Spleen (tissue), 7 donors: ENCODE results near the gene RFX2.
A peak's percentile ranks its signal among the peaks of the same experiment; 100 is the strongest.

Experiments used
- CTCF ChIP-seq, 11 experiments: fragments of 200-600 bp in 7 of 11; fragments of 450-650 bp in 4 of 11; sonication (generic) in 4 of 11; IDR thresholded peaks in 8 of 11; conservative IDR thresholded peaks in 3 of 11; 1 replicate in 7 of 11; 2 replicates in 4 of 11; pipeline versions ENCODE4 v1.4.0 to v1.8.0; 2016 to 2021; ENCODE audit warnings: antibody characterized with exemption in 11 of 11, inconsistent platforms in 4 of 11, mild to moderate bottlenecking in 1 of 11
- POLR2AphosphoS5 ChIP-seq, 3 donors: sonication (generic); formaldehyde crosslinking; IDR thresholded peaks; one replicate each; pipeline ENCODE4 v1.5.1; 2017; ENCODE audit warnings: antibody characterized with exemption in 3 of 3
- donor health status: DM: no; HTN: no; CAD: no; lungs with moderate emphysema.
- donor health status: DM: no; HTN: no; CAD: no.
- donor health status: DM: no; HTN: no; CAD: no.

- peak; percentile 82 to 83 (median 82) for TF ChIP-seq POLR2AphosphoS5 (IDR thresholded peaks at IDR 0.05)
- TF ChIP-seq CTCF (IDR thresholded peaks at IDR 0.05 in 8 of 11, conservative IDR thresholded peaks at IDR 0.05 in 3 of 11): no peak
Observed at GRCh38 chr19:5961969-5962945, 148.0 kb downstream of the RFX2 start.
